Activated gamma-delta T cell (primary cell): ENCODE results near the gene RUSF1.

Experiments
- DNase-seq: peaks from one replicate; lab custom pipeline; 2025; lab: John Stamatoyannopoulos, UW

The RUSF1 gene

DNA sequence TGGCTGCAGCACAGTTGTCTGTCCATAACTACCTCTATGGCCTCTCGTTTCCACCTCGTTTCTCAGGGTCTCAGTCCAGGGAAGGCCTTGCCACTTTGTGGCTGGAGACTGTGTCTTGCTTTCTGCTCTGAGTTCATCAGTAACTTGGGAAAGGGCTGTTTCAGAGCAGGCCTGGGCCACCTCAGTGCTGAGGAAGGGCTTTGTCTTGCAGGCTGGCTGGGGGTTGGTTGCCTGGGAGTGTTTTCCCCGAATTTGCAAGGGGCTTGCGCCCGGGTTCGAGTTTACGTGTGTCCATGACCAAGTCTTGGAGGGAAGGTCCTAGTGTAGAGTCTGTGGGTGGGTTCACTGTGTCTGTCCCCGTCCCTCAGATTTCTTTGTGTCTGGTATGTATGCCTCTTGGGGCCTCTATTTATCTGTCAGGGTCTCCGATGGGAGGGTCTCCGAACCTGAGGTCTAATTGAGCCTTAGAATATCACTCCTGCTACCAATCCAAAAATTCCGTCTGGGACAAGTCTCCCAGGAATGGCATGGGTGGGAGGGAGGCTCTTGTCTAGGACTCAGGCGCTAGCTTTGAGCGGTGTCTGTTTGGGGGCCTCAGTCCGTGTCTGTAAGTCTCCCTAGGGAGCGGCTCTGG lies 36.8 kb downstream of the RUSF1 start:
- no peak for DNase-seq

DNA sequence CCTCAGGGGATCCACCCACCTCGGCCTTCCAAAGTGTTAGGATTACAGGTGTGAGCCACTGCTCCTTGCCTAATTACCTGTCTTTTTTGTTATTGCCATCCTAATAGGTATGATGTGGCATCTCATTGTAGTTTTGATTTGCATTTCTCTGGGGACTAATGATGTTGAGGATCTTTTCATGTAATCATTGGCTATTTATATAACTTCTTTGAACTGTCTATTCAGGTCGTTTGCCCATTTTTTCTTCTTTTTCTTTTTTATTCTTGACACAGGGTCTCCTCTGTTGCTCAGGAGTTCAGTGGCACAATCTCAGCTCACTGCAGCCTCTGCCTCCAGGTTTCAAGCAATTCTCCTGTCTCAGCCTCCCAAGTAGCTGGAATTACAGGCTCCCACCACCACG lies 37.6 kb downstream of the RUSF1 start:
- DNase-seq = no peak

DNA sequence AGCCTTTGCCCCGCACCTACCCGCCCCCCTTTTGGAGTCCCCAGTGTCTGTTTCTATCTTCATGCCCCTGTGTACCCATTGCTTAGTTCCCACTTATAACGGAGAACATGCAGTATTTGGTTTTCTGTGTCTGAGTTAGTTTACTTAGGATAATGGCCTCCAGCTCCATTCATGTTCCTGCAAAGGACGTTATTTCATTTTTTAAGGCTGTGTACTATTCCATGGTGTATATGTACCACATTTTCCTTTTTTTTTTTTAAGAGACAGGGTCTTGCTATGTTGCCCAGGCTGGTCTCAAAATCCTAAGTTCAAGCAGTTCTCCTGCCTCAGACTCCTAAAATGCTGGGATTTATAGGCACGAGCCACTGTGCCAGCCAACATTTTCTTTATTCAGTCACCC lies 40.3 kb downstream of the RUSF1 start:
- DNase-seq = no peak

- DNase-seq = no peak
Measured at GRCh38 chr16:31467151-31467773, 40.9 kb downstream of the RUSF1 start.

DNA sequence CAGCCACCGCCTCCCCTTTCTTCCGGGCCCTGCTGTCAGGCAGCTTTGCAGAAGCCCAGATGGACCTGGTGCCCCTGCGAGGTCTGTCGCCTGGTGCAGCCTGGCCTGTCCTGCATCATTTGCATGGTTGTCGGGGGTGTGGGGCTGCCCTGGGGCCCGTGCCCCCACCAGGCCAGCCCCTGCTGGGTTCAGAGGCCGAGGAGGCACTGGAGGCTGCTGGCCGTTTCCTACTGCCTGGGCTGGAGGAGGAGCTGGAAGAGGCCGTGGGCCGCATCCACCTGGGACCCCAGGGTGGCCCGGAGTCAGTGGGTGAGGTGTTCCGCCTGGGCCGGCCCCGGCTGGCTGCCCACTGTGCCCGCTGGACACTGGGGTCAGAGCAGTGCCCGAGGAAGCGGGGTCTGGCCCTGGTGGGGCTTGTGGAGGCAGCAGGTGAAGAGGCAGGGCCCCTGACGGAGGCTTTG lies 41.8 kb downstream of the RUSF1 start:
- no peak for DNase-seq

DNA sequence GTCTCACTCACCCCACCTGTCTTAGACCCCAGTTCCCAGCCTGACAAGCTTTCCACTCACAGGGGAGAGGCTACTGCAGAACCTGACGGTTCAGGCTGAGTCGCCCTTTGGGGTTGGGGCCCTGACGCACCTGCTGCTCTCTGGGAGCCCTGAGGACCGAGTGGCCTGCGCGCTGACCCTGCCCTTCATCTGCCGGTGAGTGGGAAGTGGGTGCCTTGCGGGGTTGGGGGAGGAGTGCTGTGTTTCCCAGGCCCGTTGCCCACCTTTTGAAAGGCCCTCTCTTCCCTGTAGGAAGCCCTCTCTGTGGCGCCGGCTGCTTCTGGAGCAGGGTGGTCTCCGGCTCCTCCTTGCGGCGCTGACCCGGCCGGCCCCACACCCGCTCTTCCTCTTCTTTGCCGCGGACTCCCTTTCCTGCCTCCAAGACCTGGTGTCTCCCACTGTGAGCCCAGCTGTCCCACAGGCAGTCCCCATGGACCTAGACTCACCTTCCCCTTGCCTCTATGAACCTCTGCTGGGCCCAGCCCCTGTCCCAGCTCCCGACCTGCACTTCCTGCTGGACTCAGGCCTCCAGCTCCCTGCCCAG lies 42.3 kb downstream of the RUSF1 start:
- DNase-seq = no peak

DNA sequence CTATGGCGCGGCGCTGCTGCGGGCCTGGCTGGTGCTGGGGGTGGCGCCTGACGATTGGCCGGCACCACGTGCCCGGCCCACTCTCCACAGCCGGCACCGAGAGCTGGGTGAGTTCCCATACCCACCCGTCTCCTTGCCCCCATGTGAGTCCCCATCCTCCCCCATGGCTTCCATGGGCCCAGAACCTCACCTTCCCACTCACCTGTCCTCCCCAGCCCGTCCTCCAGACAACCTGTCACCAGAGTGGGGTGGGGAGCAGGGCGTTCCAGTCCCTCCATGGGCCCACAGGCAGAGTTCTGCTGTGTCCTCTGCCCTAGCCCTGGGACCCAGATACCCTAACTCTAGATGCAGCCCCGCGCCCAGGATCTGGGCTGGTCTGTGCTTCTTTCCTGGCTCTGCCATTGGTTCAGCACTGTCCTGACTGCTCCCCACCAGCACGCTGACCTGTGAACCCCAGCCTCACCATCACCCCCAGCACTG lies 43.4 kb downstream of the RUSF1 start:
- DNase-seq = no peak

DNA sequence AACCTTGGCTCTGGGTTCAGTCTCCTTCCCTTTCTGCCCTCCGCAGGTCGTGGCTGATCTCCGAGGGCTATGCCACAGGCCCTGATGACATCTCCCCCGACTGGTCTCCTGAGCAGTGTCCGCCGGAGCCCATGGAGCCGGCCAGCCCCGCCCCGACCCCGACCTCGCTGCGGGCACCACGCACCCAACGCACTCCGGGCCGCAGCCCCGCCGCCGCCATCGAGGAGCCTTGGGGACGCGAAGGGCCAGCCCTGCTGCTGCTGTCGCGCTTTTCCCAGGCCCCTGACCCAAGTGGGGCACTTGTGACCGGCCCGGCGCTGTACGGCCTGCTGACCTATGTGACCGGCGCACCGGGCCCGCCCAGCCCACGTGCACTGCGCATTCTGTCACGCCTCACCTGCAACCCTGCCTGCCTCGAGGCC lies 43.8 kb downstream of the RUSF1 start:
- no peak for DNase-seq

DNA sequence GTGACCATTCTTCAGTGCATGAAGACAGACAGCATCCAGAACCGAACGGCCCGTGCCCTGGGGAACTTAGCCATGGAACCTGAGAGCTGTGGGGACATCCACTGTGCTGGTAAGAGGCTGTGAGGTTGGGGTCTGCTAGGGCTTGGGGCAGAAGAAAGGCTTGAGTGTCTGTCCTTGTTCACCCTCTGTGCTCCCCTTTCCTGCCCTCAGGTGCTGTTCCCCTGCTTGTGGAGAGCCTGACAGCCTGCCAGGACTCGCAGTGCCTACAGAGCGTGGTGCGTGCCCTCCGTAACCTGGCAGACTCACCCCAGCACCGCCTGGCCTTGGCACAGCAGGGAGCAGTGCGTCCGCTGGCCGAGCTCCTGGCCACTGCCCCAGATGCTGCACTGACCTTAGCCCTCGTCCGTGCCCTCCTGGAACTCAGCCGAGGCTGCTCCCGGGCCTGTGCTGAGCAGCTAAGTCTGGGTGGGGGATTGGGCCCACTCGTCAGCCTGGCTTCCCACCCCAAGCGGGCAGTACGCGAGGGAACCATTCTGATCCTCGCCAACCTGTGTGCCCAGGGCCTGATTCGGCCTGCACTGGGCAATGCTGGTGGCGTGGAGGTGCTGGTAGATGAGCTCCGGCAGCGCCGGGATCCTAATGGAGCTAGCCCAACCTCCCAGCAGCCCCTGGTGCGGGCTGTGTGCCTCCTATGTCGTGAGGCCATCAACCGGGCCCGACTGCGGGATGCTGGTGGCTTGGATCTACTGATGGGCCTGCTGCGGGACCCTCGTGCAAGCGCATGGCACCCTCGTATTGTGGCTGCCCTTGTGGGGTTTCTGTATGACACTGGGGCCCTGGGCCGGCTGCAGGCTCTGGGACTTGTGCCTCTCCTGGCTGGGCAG lies 46.0 kb downstream of the RUSF1 start:
- no peak for DNase-seq

GRCh38 chr16:31461201-31461920 lies 46.8 kb downstream of the RUSF1 start:
- no peak for DNase-seq

- DNase-seq = no peak
Measured at GRCh38 chr16:31460582-31461002, 47.6 kb downstream of the RUSF1 start.

DNA sequence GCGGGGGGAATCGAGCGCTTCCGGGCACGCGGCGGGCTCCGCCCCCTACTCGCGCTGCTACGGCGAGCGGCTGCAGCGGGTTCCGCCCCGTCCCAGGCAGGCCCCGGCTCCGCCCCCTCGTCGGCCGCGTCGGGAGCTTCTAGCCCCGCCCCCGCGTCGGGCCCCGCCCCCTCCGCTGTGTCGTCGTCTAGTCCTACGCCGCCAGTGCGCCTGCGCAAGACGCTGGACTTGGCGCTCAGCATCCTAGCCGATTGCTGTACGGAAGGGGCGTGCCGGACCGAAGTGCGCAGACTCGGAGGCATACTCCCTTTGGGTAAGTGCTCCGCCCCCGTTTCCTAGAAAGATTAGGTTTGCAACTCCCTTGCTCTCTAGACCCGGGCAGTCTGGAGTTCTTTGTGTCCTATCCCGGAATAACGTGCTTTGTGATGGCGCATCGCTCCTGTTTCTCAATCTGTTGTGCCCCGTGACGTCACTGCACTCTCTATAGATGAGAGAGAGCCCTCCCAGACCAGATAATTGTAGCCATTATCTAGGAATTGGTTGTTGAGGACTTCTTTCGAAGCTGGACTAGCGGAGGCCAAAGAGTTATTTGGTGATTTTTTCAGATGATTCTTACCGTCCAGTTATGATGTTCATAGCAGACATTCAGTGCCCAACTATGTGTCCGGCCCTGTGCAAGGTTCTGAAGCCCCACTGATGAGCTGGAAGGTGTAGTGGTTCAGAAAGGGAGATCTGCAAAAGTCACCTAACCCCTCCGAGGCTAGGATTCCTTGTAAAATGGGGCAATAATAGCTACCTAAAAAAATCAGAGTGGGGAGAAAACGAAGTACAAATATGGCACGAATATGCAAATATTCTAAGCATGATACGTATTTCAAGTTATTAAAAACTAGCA lies 48.3 kb downstream of the RUSF1 start:
- DNase-seq = peak; percentile 100

DNA sequence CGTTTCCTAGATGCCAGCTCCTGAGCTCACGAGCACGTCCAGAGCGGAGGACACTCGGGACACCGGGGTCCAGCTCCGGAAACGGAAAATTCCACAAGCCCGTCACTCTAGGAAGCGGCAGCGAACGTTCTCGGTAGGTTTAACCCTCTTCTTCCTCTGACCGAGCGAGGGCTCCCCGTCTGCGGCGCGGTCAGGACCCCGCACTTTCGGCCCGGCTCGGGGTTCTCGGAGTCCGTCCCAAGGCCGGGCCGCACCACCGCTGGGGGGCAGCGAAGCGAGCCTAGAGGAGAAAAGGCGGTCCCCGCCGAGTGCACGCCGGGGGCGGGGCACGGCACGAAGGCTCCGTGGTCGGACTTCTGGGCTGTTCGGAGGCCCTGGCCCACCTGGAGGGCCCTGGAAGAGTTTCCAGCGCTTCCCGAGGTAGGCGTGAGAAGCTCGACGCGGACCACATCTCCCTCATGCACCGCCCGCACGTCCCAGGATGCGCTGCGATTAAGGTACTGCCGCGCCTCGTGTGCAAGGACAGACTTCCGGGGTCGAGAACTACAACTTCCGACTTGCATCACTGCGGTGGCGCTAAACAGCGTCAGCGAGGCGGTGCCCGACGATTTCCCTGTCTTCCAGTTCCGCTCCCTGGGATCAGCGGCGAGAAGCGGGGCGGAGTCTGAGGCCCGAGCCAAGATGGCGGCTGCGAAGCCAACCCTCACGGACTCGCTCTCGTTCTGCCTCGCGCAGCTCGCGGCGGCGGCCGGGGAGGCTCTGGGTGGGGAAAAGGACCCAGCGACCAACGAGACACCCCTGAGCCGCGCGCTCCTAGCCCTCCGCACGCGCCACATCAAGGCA lies 49.1 kb downstream of the RUSF1 start, which contains the start of gene ARMC5:
TSS of gene ARMC5 (plus strand) at position 658 of the 843 bp plus-strand sequence. CDS start at position 682, 24 bp downstream.
- peak; percentile 95 for DNase-seq

- peak; percentile 62 for DNase-seq
Measured at GRCh38 chr16:31458073-31458843, 49.9 kb downstream of the RUSF1 start.

DNA sequence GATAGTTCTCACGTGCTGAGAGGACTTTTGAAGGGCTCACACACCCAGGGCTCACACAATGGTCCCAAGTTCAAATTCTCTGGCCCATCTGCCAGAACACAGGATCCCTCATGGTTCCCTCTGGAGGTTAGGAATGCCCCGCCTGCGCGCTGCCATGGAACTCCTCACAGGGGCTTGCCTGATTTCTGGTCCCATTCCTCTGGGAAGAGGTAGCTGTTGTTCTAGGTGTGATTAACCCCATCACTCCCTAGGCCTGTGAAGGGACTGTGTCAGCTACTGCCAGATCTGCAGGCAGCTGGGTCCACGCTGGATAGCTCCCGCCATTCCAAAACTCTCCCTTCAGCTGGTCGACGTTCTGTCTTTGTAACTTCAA lies 51.2 kb downstream of the RUSF1 start:
- no peak for DNase-seq

GRCh38 chr16:31455601-31456314 lies 52.4 kb downstream of the RUSF1 start:
- DNase-seq = no peak

- no peak for DNase-seq
Measured at GRCh38 chr16:31453255-31454204, 54.7 kb downstream of the RUSF1 start.
